ENCODE data around the gene JSRP1.

The JSRP1 gene

GRCh38 chr19:2276429-2276986 is 20.3 kb upstream of the JSRP1 start:
- Histone ChIP-seq H3K27ac (ENCODE audit: insufficient read depth in 1 of 2, low read depth in 1 of 2, low read length in 2 of 2, poor library complexity in 1 of 2, severe bottlenecking in 2 of 2) (no peak overlapping the region), H3K9me3 (ENCODE audit: control extremely low read depth in 1 of 5, control insufficient read depth in 4 of 5, insufficient read depth in 2 of 5, low read depth in 1 of 5, low read length in 4 of 5) (no peaks in the 10 kb centered on the region), H3K4me3 (ENCODE audit: control insufficient read depth in 1 of 7, extremely low read depth in 1 of 7, insufficient read depth in 4 of 7, low read depth in 2 of 7, low read length in 6 of 7) (no peak overlapping the region), H3K4me1 (ENCODE audit: control extremely low read depth in 1 of 4, control insufficient read depth in 4 of 4, insufficient read depth in 4 of 4, low read length in 3 of 4) (peaks cover 4 to 43% (median 37%) of the 10 kb centered on the region in 4 experiments), H3K36me3 (ENCODE audit: control insufficient read depth in 4 of 4, insufficient read depth in 4 of 4, low read length in 3 of 4) (peaks cover 0 to 38% (median 24%) of the 10 kb centered on the region in 4 experiments), H3K27me3 (replicated peaks in 2 of 5; ENCODE audit: control insufficient read depth in 4 of 5, insufficient read depth in 5 of 5, low read length in 4 of 5) (no peaks in the 10 kb centered on the region)
- ChIA-PET POLR2A (interaction anchor here (1.1 to 1.4 kb wide), 2 partner anchors 11 to 18 kb away, joined by 3 to 4 read pairs; no protein-coding TSS in a partner anchor), CTCF (interaction anchor here (1.2 to 4.6 kb wide), 6 partner anchors 10 to 117 kb away, joined by 3 to 33 read pairs (median 13); partner anchors contain the start of gene PLEKHJ1)
- 98% methylated on average over 21 of the region's 28 CpGs for WGBS (ENCODE audit: insufficient coverage)
- no peak for DNase-seq

- Histone ChIP-seq H3K4me1 (ENCODE audit: control extremely low read depth in 1 of 4, control insufficient read depth in 4 of 4, insufficient read depth in 4 of 4, low read length in 3 of 4) (peaks cover 4 to 47% (median 41%) of the 10 kb centered on the region in 4 experiments), H3K27me3 (replicated peaks in 2 of 5; ENCODE audit: control insufficient read depth in 4 of 5, insufficient read depth in 5 of 5, low read length in 4 of 5) (no peaks in the 10 kb centered on the region), H3K27ac (ENCODE audit: insufficient read depth in 1 of 2, low read depth in 1 of 2, low read length in 2 of 2, poor library complexity in 1 of 2, severe bottlenecking in 2 of 2) (no peak overlapping the region), H3K9me3 (ENCODE audit: control extremely low read depth in 1 of 5, control insufficient read depth in 4 of 5, insufficient read depth in 2 of 5, low read depth in 1 of 5, low read length in 4 of 5) (no peaks in the 10 kb centered on the region), H3K4me3 (ENCODE audit: control insufficient read depth in 1 of 7, extremely low read depth in 1 of 7, insufficient read depth in 4 of 7, low read depth in 2 of 7, low read length in 6 of 7) (no peak overlapping the region), H3K36me3 (ENCODE audit: control insufficient read depth in 4 of 4, insufficient read depth in 4 of 4, low read length in 3 of 4) (peaks cover 0 to 41% (median 24%) of the 10 kb centered on the region in 4 experiments)
- no peak for DNase-seq
- ChIA-PET POLR2A (interaction anchor here (0.6 to 1.4 kb wide), 3 partner anchors 12 to 135 kb away, joined by 3 to 5 read pairs (median 3); partner anchors contain the start of gene PLEKHJ1), CTCF (interaction anchor here (1.2 to 6.0 kb wide), 9 partner anchors 10 to 349 kb away, joined by 3 to 44 read pairs (median 9); no protein-coding TSS in a partner anchor)
- WGBS (ENCODE audit: insufficient coverage) = 96% methylated on average over 68 of the region's 74 CpGs
Observed at GRCh38 chr19:2275588-2276428, 19.6 kb upstream of the JSRP1 start.

GRCh38 chr19:2274931-2275535 is 18.8 kb upstream of the JSRP1 start:
- peaks cover 4 to 40% (median 39%) of the 10 kb centered on the region in 4 experiments for H3K4me1 ChIP-seq (ENCODE audit: control extremely low read depth in 1 of 4, control insufficient read depth in 4 of 4, insufficient read depth in 4 of 4, low read length in 3 of 4)
- no peaks in the 10 kb centered on the region for H3K27me3 ChIP-seq (replicated peaks in 2 of 5; ENCODE audit: control insufficient read depth in 4 of 5, insufficient read depth in 5 of 5, low read length in 4 of 5)
- ChIA-PET POLR2A (interaction anchor here (0.6 to 1.4 kb wide), 3 partner anchors 14 to 342 kb away, joined by 3 to 5 read pairs (median 5); partner anchors contain the start of gene PLEKHJ1), CTCF (interaction anchor here (1.0 to 6.0 kb wide), 17 partner anchors 11 to 350 kb away, joined by 3 to 44 read pairs (median 5); partner anchors contain the start of genes LSM7 and SPPL2B)
- peaks cover 0 to 41% (median 24%) of the 10 kb centered on the region in 4 experiments for H3K36me3 ChIP-seq (ENCODE audit: control insufficient read depth in 4 of 4, insufficient read depth in 4 of 4, low read length in 3 of 4)
- peak; percentile 72 to 86 (median 85) for DNase-seq
- H3K27ac ChIP-seq (ENCODE audit: insufficient read depth in 1 of 2, low read depth in 1 of 2, low read length in 2 of 2, poor library complexity in 1 of 2, severe bottlenecking in 2 of 2) = no peak overlapping the region
- no peaks in the 10 kb centered on the region for H3K9me3 ChIP-seq (ENCODE audit: control extremely low read depth in 1 of 5, control insufficient read depth in 4 of 5, insufficient read depth in 2 of 5, low read depth in 1 of 5, low read length in 4 of 5)
- H3K4me3 ChIP-seq (ENCODE audit: control insufficient read depth in 1 of 7, extremely low read depth in 1 of 7, insufficient read depth in 4 of 7, low read depth in 2 of 7, low read length in 6 of 7) = no peak overlapping the region
- 62% methylated on average over 13 of the region's 16 CpGs for WGBS (ENCODE audit: insufficient coverage)

- CTCF ChIA-PET = interaction anchor here (0.6 to 6.0 kb wide), 19 partner anchors 8 to 394 kb away, joined by 3 to 44 read pairs (median 4); partner anchors contain the start of genes LSM7, PEAK3 and SPPL2B
- peak overlapping the region in 1 of 7 experiments; percentile 54 for H3K4me3 ChIP-seq (ENCODE audit: control insufficient read depth in 1 of 7, extremely low read depth in 1 of 7, insufficient read depth in 4 of 7, low read depth in 2 of 7, low read length in 6 of 7)
- POLR2A ChIA-PET = interaction anchor here (0.6 to 1.8 kb wide), 4 partner anchors 15 to 343 kb away, joined by 3 to 5 read pairs (median 5); partner anchors contain the start of gene PLEKHJ1
- no peak for DNase-seq
- H3K27ac ChIP-seq (ENCODE audit: insufficient read depth in 1 of 2, low read depth in 1 of 2, low read length in 2 of 2, poor library complexity in 1 of 2, severe bottlenecking in 2 of 2) = peak overlapping the region in 1 of 2 experiments; percentile 23
- H3K4me1 ChIP-seq (ENCODE audit: control extremely low read depth in 1 of 4, control insufficient read depth in 4 of 4, insufficient read depth in 4 of 4, low read length in 3 of 4) = peaks cover 4 to 40% (median 39%) of the 10 kb centered on the region in 4 experiments
- H3K27me3 ChIP-seq (replicated peaks in 2 of 5; ENCODE audit: control insufficient read depth in 4 of 5, insufficient read depth in 5 of 5, low read length in 4 of 5) = no peaks in the 10 kb centered on the region
- H3K36me3 ChIP-seq (ENCODE audit: control insufficient read depth in 4 of 4, insufficient read depth in 4 of 4, low read length in 3 of 4) = peaks cover 0 to 41% (median 24%) of the 10 kb centered on the region in 4 experiments
- WGBS (ENCODE audit: insufficient coverage) = 83% methylated on average over 4 of the region's 9 CpGs
- no peaks in the 10 kb centered on the region for H3K9me3 ChIP-seq (ENCODE audit: control extremely low read depth in 1 of 5, control insufficient read depth in 4 of 5, insufficient read depth in 2 of 5, low read depth in 1 of 5, low read length in 4 of 5)
Observed at GRCh38 chr19:2274185-2274711, 18.0 kb upstream of the JSRP1 start.

- ChIA-PET CTCF (interaction anchor here (0.6 to 6.0 kb wide), 18 partner anchors 9 to 120 kb away, joined by 3 to 44 read pairs (median 4); partner anchors contain the start of genes LSM7, PEAK3, PLEKHJ1 and SPPL2B), POLR2A (interaction anchor here (0.6 to 1.8 kb wide), 3 partner anchors 21 to 863 kb away, joined by 3 to 5 read pairs (median 3); no protein-coding TSS in a partner anchor)
- H3K4me3 ChIP-seq (ENCODE audit: control insufficient read depth in 1 of 7, extremely low read depth in 1 of 7, insufficient read depth in 4 of 7, low read depth in 2 of 7, low read length in 6 of 7) = peak overlapping the region in 4 of 7 experiments; percentile 28 to 54 (median 44)
- H3K4me1 ChIP-seq (ENCODE audit: control extremely low read depth in 1 of 4, control insufficient read depth in 4 of 4, insufficient read depth in 4 of 4, low read length in 3 of 4) = peaks cover 5 to 44% (median 40%) of the 10 kb centered on the region in 4 experiments
- H3K27me3 ChIP-seq (replicated peaks in 2 of 5; ENCODE audit: control insufficient read depth in 4 of 5, insufficient read depth in 5 of 5, low read length in 4 of 5) = no peaks in the 10 kb centered on the region
- WGBS (ENCODE audit: insufficient coverage) = 20% methylated on average over 45 of the region's 45 CpGs
- H3K36me3 ChIP-seq (ENCODE audit: control insufficient read depth in 4 of 4, insufficient read depth in 4 of 4, low read length in 3 of 4) = peaks cover 0 to 41% (median 24%) of the 10 kb centered on the region in 4 experiments
- DNase-seq = peak; percentile 77 to 82 (median 78)
- no peaks in the 10 kb centered on the region for H3K9me3 ChIP-seq (ENCODE audit: control extremely low read depth in 1 of 5, control insufficient read depth in 4 of 5, insufficient read depth in 2 of 5, low read depth in 1 of 5, low read length in 4 of 5)
- H3K27ac ChIP-seq (ENCODE audit: insufficient read depth in 1 of 2, low read depth in 1 of 2, low read length in 2 of 2, poor library complexity in 1 of 2, severe bottlenecking in 2 of 2) = peak overlapping the region in 1 of 2 experiments; percentile 58
Observed at GRCh38 chr19:2273356-2274184, 17.4 kb upstream of the JSRP1 start.
